Loucy (cell line): ENCODE results near the gene ABCA1.

Source experiments
- EZH2phosphoT487 ChIP-seq: fragments of 200-600 bp; IDR thresholded peaks from 2 replicates; pipeline ENCODE4 v1.6.1; 2018; ENCODE audit warnings: antibody characterized with exemption, mild to moderate bottlenecking, moderate library complexity, borderline replicate concordance
- TF ChIP-seq, protein P1 (sequence below): fragments of 200-600 bp; sonication (generic); conservative IDR thresholded peaks from 2 replicates; pipeline ENCODE4 v1.5.1; 2014; ENCODE audit warnings: mild to moderate bottlenecking, antibody characterized with exemption, low read length

- TF ChIP-seq, protein P1, sequence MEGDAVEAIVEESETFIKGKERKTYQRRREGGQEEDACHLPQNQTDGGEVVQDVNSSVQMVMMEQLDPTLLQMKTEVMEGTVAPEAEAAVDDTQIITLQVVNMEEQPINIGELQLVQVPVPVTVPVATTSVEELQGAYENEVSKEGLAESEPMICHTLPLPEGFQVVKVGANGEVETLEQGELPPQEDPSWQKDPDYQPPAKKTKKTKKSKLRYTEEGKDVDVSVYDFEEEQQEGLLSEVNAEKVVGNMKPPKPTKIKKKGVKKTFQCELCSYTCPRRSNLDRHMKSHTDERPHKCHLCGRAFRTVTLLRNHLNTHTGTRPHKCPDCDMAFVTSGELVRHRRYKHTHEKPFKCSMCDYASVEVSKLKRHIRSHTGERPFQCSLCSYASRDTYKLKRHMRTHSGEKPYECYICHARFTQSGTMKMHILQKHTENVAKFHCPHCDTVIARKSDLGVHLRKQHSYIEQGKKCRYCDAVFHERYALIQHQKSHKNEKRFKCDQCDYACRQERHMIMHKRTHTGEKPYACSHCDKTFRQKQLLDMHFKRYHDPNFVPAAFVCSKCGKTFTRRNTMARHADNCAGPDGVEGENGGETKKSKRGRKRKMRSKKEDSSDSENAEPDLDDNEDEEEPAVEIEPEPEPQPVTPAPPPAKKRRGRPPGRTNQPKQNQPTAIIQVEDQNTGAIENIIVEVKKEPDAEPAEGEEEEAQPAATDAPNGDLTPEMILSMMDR, result no peak
- TF ChIP-seq EZH2phosphoT487, result no peak
These were observed 30.8 kb upstream of the ABCA1 start for GRCh38 chr9:104958751-104959150.
